Hematopoietic multipotent progenitor cell (in vitro differentiated cells): ENCODE data around the gene MAIP1. TPM values are rescaled to one million over a fixed set of nuclear protein-coding genes. Genes with fewer than 3 reads are reported as not detected.
A peak's percentile ranks its signal among the peaks of the same experiment; 100 is the strongest.

Experiments used
- DNase-seq, 3 donors: peaks; one replicate each; pipeline ENCODE4 v3.0.0-alpha.2; 2011 to 2015; ENCODE audit warnings: low read depth in 2 of 3, low spot score in 2 of 3
- total RNA-seq: library from RNA; depleted of rRNA; stranded (reverse); fragments of >200 nt; gene quantifications from one replicate; pipeline ENCODE4 v1.2.3, GENCODE V29; 2012

The MAIP1 gene
- total RNA-seq, 1 donor: 25.0 TPM

DNA sequence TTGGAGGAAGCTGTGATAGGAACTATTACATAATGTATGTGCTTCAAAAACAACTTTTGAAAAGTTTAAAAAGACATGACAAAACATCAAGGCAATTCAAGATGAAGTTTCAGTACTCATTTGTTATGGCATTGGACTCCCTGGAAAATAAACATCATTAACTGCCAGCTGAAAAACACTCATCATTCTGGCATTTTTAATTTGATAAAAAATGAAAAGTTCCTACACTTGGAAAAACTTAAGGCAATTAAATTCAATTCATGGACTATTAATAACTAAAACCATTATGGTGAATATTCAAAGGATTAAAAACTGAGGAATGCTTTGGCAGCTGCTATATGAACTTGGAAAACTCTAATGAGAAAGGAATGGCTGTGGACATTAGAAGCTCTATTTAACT, 8.5 kb upstream of the MAIP1 start:
- no peak for DNase-seq

DNA sequence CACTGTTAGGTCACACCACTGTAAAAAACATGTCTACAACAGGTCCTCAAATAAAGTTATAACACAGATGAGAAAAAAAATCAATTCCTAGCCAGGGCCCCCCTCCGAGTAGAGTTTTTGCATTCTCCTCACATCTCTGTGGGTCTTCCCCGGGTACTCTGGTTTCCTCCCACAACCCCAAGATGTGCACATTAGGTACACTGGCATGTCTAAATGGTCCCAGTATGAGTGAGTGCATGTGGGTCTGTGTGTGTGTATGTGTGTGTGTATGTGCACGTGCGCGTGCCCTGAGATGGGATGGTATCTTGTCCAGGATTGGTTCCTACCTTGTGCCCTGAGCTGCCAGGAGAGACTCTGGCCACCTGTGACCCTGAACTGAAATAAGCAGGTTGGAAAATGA, 5.0 kb upstream of the MAIP1 start:
- no peak for DNase-seq

DNA sequence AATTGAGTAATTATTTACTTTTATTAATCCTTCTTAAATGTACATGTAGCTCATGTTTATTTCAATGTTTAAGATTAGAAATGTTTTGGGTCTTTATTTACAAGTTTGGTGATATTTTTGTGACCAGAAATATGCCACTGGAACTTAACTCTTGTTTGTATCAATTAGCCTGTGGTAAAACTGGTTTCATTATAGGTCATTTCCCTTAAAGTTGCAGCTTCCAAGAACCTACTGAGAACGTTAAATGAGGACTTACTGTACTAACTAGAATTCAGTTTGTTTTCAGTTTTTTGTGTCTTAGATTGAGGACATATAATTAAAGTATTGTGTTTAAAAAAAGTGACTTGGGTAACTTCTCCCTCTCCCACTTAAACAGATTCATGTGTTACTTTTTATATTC, 4.4 kb upstream of the MAIP1 start:
- DNase-seq: no peak

DNA sequence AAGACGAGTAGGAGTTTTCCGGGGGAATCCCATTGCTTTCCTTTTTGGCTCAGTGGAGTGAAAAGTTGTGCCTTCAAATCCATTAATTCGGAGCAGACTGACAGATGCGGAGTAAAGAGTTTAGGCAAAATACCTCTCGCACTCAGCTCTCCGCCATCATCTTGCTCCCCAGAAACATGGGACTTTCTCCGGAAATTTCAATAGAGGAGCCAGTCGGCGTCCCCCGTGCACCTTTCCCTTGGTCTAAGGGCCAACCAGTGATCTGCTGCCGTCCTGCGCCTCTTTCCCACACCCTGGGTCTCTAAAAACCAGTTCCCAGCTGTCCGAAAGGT, 409 bp upstream of the MAIP1 start:
- peak in 1 of 3 donors; percentile 64 for DNase-seq

DNA sequence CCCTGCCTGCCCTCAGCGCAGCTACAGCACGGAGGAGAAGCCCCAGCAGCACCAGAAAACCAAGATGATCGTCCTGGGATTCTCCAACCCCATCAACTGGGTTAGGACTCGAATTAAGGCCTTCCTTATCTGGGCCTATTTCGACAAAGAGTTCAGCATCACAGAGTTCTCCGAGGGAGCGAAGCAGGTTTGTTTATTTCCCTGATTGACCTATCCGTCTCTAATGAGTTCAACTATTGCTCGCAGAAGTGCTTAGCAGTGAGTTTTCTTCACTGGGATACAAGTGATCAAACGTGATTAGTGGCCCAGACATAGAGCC, 639 bp downstream of the MAIP1 start:
- DNase-seq: peak in 1 of 3 donors; percentile 2

DNA sequence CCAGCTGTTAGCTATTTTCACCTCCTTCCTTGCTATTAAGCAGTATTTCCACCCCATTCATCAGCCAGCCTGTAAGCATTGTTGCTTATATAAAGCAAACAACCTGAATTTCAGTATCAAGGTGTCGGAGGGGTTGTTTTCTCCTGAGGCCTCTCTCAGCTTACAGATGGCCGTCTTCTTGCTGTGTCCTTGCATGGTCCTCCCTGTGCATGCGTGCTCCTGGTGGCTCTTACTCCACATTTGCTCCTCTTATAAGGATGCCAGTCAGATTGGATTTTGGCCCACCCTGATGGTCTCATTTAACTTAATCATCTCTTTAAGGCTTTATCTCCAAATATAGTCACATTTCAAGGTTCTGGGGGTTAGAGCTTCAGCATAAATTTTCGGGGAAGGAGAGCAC, 2.6 kb downstream of the MAIP1 start:
- DNase-seq: no peak

DNA sequence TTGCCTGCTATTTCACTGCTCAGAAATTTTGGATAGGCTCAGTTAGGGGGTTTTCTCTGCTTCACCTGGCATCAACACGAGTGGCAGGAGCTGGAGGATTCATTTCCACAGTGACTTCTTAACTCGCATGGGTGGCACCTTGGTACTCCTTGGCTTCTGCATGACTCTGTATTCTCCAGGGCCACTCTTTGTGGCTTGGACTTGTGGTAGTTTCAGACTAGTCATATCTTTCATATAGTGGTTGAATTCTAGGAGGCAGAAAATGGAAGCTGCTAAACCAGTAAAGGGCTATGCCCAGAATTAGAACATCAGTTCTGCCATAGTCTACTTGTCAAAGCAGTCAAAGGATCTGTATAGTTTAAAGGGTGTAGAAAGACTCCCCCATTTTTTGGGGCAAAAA, 6.8 kb downstream of the MAIP1 start:
- no peak for DNase-seq

DNA sequence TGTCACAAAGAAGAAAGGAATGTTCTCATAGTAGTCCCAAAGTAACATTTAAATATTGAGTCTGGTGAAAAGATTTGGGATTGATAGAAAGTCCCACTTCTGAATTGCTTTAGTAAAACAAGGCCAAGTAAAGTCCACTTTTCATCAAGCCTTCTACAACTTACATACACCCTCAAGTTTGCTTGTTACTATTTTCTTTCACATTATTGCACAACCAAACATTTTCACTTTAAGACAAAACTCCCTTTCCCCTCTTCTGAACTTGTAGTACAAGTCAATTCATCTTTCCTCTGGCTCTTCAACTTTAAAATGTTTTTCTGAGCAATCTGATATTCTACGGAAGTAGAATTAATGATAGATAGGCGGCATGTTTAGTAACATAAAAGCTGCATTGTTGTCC, 11.0 kb downstream of the MAIP1 start:
- no peak for DNase-seq

DNA sequence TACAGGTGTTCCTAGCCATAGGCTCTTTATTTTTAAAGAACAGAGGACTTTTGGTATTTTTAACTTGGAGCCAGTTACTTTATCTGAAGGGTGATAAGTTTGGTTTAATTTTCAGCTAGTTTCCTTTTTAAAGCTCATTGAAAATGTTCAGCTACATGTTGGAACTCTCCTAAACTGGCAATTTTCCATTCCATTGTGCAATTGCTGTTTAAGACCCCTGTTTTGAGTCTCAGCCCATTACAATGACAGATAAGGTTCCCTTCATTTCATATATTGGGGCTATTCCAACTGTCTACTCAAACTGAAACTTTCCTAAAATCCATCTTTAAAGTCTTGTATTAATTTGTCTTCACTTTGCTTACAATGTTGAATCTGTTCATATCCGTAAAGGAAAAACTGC, 11.6 kb downstream of the MAIP1 start:
- DNase-seq: no peak

DNA sequence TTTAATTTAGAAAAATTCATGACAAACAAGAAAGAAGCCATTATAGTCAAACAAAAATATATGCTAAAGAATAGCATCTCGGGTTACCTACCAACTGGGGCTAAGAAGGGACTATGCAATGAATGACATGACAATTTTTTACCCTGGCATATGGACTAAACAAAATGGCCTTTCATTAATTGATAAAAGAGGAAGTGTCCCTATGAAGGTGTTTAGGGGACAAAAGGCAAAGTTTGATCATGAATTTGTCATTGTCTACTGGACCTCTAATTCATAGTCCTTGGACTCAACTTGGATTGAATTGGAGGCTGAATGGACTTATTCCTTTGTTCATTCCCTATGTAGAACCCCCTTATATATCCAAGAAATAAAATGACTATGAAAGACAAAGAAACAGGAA, 12.7 kb downstream of the MAIP1 start:
- no peak for DNase-seq

DNA sequence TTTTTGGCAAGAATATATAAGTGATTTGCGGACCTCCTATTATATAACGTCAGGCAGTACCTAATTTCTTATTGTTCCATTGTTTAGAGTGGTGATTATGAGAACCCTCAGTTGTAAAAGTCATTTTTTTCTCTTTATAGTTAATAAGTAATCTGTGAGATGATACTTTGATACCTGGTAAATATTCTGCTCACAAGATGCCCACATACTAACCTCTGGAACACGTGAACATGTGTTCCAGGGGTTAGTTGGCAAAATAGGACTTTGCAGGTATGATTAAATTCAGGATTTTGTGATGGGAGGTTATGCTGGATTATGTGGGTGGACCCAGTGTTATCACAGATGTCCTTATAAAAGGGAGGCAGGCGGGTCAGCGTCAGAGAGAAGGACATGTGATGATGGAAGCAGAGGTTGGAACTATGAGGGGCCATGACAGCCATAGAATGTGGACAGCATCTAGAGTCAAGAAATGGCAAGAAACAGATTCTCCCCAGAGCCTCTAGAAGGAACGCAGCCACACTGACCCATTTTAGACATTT, 16.8 kb downstream of the MAIP1 start:
- DNase-seq: no peak

DNA sequence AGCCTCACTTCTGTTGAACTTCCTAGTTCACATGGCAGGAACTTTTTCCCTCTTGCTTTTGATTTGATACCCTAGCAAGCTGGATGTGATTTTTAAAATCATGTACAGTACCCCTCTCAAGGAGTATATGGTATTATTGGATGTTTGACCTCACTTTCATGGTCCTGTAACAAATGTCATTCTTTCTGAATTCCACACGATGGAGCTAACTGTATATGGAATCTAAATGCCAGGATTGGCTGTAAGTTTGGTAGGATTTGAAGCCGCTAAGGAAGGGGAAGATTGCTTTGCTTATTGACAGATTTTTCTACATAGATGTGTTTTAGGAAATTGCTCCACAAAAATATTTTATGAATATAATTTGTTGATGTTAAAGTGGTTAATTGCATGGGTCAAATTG, 18.3 kb downstream of the MAIP1 start:
- peak in 2 of 3 donors; percentile 18 to 44 for DNase-seq

DNA sequence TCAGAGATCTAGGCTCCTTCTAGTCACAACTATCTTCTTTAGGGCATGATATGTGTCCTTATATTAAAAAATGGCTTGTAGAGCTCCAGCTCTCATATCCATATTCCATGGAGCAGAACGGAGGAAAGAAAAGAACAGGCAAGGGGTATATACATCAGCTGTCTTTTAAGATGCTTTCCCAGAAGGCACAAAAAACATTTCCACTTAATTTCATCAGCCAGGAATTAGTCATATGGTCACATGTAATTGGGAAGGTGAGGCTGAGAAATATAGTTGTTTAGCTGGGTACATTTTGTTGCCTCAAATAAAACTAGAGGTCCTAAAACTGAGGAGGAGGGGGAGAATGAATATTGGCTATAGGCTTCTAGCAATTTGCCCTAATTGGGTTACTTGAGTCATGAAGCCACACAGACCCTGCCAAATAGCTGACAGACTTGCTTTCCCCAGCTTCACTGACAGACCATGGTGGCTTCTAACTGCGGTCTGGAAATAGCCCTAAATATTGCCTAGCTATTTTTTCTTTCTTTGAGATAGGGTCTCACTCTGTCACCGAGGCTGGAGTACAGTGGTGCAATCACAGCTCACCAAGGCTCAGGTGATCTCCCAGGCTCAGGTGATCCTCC, 20.0 kb downstream of the MAIP1 start:
- DNase-seq: no peak

DNA sequence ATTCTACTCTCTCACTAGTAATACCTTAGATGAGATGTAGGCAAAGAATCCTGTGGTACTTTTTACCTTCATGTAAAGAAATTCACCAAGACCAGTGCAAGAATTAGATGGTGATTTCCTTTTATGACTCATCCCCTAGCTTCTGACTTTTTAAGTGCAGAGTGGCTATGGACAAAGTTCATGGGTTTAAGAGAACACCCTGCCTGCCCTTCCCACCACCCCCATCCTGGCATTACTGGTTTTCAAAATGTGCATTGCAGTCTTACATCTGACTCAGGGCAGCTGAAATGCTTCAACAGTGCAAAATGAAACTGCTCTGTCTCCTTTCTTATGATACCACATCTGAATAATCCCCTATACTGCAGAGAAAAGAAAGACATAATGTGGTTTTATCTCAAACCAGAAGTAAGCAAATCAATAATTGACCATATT, 22.6 kb downstream of the MAIP1 start:
- peak in 1 of 3 donors; percentile 3 for DNase-seq

DNA sequence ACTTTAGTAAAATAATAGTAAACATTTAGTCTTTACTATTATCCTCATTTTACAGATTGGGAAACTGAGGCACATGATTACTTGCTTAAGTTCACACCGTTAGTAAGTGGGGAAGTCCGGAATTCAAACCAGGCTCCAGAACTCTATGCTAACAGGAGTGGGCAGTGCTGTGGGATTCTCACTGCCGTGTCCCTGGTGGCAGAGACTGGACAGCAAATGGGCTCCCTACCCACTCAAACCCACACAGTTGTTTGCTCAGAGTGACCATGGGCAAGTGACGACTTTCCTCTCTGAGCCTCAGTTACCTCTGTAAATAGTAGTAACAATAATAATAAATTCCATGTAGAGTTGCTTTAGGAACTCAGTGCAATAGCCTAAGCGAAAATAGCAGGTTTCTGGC, 24.0 kb downstream of the MAIP1 start:
- DNase-seq: no peak

DNA sequence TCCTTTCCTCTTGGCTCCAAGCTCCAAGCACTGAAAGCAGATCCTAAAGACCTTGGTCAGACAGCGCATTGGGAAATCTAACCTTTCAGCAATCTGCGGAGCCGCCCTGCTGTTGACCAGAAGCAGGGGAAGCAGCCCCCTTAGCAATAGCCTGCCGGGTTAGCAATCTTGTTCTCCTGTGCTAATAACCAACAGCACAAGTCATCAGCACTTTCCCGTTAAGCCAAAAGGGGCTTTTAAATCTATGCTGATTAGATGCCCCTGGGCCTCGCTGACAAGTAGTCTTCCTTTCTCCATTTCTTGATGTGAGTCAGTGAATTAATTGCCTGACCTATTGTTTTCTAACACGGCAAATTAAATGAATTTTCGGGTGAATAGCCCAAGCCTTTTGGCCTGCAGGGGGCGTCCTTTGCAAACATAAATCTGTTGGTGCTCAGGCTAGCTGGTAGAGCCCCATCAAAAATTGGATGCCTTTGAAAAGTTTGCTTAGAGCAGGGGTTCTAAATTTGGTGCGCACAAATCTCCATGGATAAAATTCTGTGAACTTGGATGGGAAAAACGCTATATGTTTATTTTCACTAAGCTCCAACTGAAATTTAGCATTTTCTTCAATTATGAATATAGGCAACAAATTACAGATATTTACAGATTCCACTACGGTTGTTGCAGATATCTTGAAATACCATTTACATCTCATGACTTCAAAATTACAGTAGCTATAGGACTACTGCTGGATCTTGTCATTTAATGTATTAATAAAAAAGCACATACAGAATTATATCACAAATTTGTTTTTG, 24.6 kb downstream of the MAIP1 start:
- peak; percentile 56 to 87 (median 70) for DNase-seq

DNA sequence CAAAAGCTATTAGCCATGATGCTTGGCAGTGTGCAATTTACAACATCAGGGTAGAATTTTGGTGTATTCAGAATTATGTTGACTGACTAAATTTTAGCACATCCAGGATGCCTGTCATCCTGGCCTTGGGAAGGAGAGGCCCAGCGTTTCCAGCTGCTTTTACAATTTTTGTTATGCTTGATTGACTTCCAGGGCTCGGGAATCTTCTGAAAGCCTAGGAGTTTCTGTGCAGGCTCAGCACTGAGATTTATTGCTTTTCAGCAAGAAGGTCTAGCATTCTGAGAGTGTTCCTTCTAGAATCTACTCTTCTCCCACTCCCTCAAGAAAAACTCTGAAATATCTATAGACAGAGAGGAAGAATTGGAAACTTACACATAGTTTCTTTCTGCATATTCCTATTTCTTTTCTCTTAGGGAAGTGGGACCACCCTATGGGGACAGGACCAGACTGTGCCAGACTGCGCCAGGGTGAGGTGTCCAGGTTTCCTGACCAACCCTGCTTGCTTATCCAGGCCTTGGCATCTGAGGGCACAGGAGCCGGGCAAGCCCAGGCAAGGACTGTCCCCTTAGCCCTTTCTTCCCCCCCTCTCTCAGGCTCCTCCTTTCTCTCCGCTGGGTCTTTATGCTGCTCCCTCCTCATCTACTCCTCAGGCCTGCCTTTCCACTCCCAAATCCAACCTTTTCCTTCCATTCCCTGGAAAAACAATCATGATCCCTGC, 26.9 kb downstream of the MAIP1 start:
- DNase-seq: no peak

DNA sequence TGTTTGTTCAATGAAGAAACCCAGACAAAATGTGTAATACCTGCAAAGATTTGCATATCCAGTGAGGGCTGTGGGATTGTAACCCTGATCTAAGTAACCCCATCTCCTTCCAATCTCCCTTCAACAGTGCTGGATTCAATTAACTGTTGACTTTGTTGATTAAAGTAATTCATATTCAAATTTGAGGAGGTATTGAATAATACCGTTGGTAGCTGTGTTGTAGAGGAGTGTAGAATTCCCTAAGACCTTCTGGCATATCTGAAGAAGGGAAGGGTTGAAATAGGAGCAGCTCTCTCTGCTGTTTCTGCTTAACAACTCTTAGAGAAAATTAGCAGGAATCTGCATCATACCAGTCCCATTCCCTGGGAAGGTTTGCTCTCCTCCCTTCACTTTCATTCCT, 28.2 kb downstream of the MAIP1 start:
- no peak for DNase-seq

DNA sequence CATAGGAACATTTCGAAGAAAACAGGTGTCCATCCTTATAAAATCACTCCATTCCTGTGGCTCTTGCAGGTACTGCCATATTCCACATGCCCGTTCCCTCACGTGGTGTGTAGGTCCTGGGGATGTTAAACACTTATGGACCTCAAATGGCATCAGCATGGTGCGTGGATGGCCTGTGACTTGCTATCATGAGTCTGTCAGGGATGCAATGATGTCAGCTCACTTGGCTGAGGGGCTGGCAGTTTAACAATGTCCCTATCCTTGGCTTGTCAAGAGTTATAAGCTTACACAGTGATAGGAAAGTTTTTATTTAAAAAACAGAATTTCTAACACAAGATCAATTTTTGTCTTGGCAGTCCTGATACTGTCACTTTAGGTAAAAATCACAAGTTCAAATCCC, 28.8 kb downstream of the MAIP1 start:
- no peak for DNase-seq

DNA sequence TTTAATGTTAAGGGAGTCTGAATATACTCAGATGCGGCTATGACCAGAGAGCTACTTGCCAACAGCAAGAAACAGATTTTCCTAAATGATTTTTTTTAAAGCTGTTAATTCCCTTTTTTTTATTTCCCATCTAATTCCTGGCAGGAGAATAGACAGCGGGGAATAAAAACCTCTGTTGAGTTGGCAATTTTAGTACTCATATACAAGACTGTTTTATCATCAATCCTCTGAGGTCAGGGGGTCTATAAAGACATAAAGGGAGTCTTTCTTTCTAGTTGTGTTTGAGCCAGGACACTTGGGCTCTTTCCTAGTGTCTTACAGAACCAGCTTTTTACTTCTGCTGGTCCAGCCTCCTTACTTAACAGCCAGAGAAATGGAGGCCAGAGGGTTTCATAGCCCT, 29.4 kb downstream of the MAIP1 start:
- no peak for DNase-seq

DNA sequence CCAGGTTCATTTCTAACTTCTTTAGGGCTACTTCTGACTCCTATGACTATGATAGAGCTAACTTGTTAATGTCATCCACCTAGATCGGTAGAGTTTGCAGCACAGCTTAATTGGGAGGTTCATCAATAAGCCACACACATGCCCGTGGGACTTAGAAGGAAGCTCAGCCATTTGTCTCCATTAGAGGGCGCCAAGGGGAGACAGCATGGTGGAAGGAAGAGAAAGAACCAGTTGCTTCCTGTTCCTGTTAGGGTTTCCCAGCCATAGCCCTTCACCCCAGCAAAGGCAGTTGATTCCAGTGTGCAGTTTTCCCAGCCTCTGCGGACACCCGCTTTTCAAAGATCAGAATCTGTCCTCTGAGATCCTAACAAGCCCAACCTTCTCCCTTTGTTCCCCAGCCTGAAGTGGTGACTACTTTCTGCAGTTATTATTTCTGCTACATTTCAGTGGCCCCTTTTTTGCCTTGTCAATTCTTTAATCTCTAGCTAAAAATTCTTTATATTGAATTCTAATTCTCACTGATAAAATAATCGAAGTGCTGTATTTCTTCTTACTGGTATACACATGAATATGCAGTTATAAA, 30.3 kb downstream of the MAIP1 start:
- peak in 2 of 3 donors; percentile 64 to 77 for DNase-seq
